ENCODE measurements around the gene OSGEP. TPM values are rescaled to one million over a fixed set of nuclear protein-coding genes. Genes with fewer than 3 reads are reported as not detected.

Gene OSGEP
- total RNA-seq, 1 experiment from 2014 or later: 63.1 TPM

DNA sequence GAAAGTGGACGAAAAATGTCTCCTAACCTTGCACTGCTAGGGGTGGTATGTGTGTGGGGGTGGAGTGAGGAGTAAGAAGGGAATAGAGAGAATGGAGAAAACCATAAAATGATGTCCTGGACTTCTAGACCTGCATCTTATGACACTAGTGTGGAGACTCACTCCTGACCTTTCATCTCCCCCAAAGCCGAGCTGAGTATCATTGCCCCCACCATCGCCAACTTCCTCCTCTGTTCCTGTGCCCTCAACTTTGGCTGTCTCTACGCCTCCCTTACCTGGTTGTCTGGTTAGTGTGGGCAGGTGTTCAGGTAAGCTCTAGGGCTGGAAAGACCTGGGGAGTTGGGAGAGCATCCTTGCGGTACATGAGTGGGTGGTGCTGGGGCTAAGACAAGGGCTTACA, 14.1 kb downstream of the OSGEP start:
- ChIA-PET CTCF (no interaction called here), POLR2A (no interaction called here)
- no TSS peak for BruUV-seq (replicated peaks)
- peaks cover 7% of the 10 kb centered on the region for H3K36me3 Mint-ChIP-seq (ENCODE audit: insufficient read depth, unreplicated experiment)
- H3K4me3 Mint-ChIP-seq (ENCODE audit: unreplicated experiment): no peak overlapping the region
- H3K4me1 ChIP-seq: peaks cover 15% of the 10 kb centered on the region
- H3K4me3 ChIP-seq (ENCODE audit: low read depth, low read length): no peak overlapping the region
- H3K9me3 Mint-ChIP-seq (ENCODE audit: unreplicated experiment): no peaks in the 10 kb centered on the region
- H3K27me3 Mint-ChIP-seq (ENCODE audit: insufficient read depth, unreplicated experiment): no peaks in the 10 kb centered on the region
- TF ChIP-seq, protein P1, sequence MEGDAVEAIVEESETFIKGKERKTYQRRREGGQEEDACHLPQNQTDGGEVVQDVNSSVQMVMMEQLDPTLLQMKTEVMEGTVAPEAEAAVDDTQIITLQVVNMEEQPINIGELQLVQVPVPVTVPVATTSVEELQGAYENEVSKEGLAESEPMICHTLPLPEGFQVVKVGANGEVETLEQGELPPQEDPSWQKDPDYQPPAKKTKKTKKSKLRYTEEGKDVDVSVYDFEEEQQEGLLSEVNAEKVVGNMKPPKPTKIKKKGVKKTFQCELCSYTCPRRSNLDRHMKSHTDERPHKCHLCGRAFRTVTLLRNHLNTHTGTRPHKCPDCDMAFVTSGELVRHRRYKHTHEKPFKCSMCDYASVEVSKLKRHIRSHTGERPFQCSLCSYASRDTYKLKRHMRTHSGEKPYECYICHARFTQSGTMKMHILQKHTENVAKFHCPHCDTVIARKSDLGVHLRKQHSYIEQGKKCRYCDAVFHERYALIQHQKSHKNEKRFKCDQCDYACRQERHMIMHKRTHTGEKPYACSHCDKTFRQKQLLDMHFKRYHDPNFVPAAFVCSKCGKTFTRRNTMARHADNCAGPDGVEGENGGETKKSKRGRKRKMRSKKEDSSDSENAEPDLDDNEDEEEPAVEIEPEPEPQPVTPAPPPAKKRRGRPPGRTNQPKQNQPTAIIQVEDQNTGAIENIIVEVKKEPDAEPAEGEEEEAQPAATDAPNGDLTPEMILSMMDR (IDR thresholded peaks at IDR 0.05; ENCODE audit: insufficient read depth in 1 of 2, low read depth in 1 of 2, low read length in 1 of 2, severe bottlenecking in 1 of 2, unreplicated experiment in 1 of 2): no peak
- intact Hi-C loops (cut with micrococcal nuclease; ENCODE audit: unreplicated experiment): no loop called here
- H3K9me3 ChIP-seq: no peaks in the 10 kb centered on the region; the same call in 1 of the 2 replicates
- no peaks in the 10 kb centered on the region for H3K27me3 ChIP-seq (replicated peaks; ENCODE audit: control insufficient read depth, insufficient read depth, low read length)
- DNase-seq: no peak
- H3K27ac Mint-ChIP-seq (ENCODE audit: unreplicated experiment): no peak overlapping the region
- H3K4me1 Mint-ChIP-seq (ENCODE audit: low read depth, unreplicated experiment): no peaks in the 10 kb centered on the region
- H3K36me3 ChIP-seq (ENCODE audit: control insufficient read depth, insufficient read depth, low read length): no peaks in the 10 kb centered on the region

DNA sequence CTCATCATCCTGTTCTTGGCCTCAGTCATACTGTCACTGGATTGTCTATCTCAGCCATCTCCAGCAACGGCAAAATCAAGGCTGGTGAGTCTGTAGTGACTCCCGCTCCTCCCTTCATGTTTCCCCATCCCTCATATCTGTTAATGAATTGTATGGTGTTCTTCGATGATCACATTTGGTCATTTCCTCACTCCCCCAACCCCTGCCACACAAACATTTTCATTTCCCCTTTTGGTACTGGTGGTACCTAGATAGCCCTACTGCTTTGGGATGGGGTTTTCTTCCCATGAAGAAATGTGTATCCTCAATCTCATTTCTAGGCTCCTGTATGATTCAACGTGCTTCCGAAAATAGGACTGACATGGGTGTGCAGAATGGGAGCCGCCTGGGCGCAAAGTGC, 15.9 kb downstream of the OSGEP start:
- H3K36me3 Mint-ChIP-seq (ENCODE audit: insufficient read depth, unreplicated experiment): peaks cover 11% of the 10 kb centered on the region
- no TSS peak for BruUV-seq (replicated peaks)
- no peaks in the 10 kb centered on the region for H3K36me3 ChIP-seq (ENCODE audit: control insufficient read depth, insufficient read depth, low read length)
- H3K4me1 ChIP-seq: peaks cover 6% of the 10 kb centered on the region
- CTCF ChIA-PET: interaction anchor here (1.0 kb wide), 1 partner anchor 23 kb away, joined by 3 read pairs; no protein-coding TSS in a partner anchor
- H3K27me3 Mint-ChIP-seq (ENCODE audit: insufficient read depth, unreplicated experiment): no peaks in the 10 kb centered on the region
- DNase-seq: no peak
- H3K4me3 ChIP-seq (ENCODE audit: low read depth, low read length): no peak overlapping the region
- H3K4me3 Mint-ChIP-seq (ENCODE audit: unreplicated experiment): no peak overlapping the region
- H3K4me1 Mint-ChIP-seq (ENCODE audit: low read depth, unreplicated experiment): no peaks in the 10 kb centered on the region
- POLR2A ChIA-PET: no interaction called here
- H3K27me3 ChIP-seq (replicated peaks; ENCODE audit: control insufficient read depth, insufficient read depth, low read length): no peaks in the 10 kb centered on the region
- intact Hi-C loops (cut with micrococcal nuclease; ENCODE audit: unreplicated experiment): no loop called here
- H3K9me3 Mint-ChIP-seq (ENCODE audit: unreplicated experiment): no peaks in the 10 kb centered on the region
- TF ChIP-seq, protein P1 (IDR thresholded peaks at IDR 0.05; ENCODE audit: insufficient read depth in 1 of 2, low read depth in 1 of 2, low read length in 1 of 2, severe bottlenecking in 1 of 2, unreplicated experiment in 1 of 2): no peak
- no peaks in the 10 kb centered on the region; the same call in 1 of the 2 replicates for H3K9me3 ChIP-seq
- H3K27ac Mint-ChIP-seq (ENCODE audit: unreplicated experiment): no peak overlapping the region

DNA sequence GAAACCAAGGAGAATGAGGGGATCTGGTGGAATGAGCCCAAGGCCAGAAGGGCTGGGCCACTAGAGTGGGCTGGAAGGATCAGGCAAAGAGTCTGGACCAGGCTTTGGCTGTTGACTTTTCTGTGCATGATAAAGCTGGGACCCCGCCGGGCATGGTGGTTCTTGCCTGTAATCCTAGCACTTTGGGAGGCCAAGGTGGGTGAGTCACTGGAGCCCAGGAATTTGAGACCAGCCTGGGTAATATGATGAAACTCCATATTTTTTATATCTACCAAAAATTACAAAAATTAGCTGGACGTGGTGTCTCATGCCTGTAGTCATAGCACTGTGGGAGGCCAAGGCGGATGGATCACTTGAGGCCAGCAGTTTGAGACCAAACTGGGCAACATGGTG, 18.3 kb downstream of the OSGEP start:
- Mint-ChIP-seq H3K27ac (ENCODE audit: unreplicated experiment) (no peak overlapping the region), H3K4me1 (ENCODE audit: low read depth, unreplicated experiment) (no peaks in the 10 kb centered on the region)
- POLR2A ChIA-PET: no interaction called here

More for the DNA sequence above, 18.3 kb downstream of the OSGEP start:
- H3K27me3 ChIP-seq (replicated peaks; ENCODE audit: control insufficient read depth, insufficient read depth, low read length): no peaks in the 10 kb centered on the region
- no TSS peak for BruUV-seq (replicated peaks)
- no peaks in the 10 kb centered on the region for H3K9me3 Mint-ChIP-seq (ENCODE audit: unreplicated experiment)
- TF ChIP-seq, protein P1 (IDR thresholded peaks at IDR 0.05; ENCODE audit: insufficient read depth in 1 of 2, low read depth in 1 of 2, low read length in 1 of 2, severe bottlenecking in 1 of 2, unreplicated experiment in 1 of 2): no peak
- no peaks in the 10 kb centered on the region for H3K27me3 Mint-ChIP-seq (ENCODE audit: insufficient read depth, unreplicated experiment)
- no peak overlapping the region for H3K4me3 Mint-ChIP-seq (ENCODE audit: unreplicated experiment)
- CTCF ChIA-PET: no interaction called here
- no peaks in the 10 kb centered on the region for H3K36me3 ChIP-seq (ENCODE audit: control insufficient read depth, insufficient read depth, low read length)
- H3K4me1 ChIP-seq: no peaks in the 10 kb centered on the region
- H3K9me3 ChIP-seq: no peaks in the 10 kb centered on the region
- H3K36me3 Mint-ChIP-seq (ENCODE audit: insufficient read depth, unreplicated experiment): peaks cover 5% of the 10 kb centered on the region
- intact Hi-C loops (cut with micrococcal nuclease; ENCODE audit: unreplicated experiment): no loop called here
- no peak overlapping the region for H3K4me3 ChIP-seq (ENCODE audit: low read depth, low read length)
- no peak for DNase-seq

Data from Caco-2 (cell line).